Amniotic epithelial cell (primary cell): ENCODE results near the gene KLK8.
"Not testable (repeated sequence)": the region's sequence is repeated elsewhere in the genome, so short reads cannot be mapped to it uniquely, and the experiment has no call there.

Source experiments
- DNase-seq: peaks from one replicate; pipeline ENCODE4 v3.0.0-alpha.2; 2010; ENCODE audit warnings: low read depth

Gene KLK8

DNA sequence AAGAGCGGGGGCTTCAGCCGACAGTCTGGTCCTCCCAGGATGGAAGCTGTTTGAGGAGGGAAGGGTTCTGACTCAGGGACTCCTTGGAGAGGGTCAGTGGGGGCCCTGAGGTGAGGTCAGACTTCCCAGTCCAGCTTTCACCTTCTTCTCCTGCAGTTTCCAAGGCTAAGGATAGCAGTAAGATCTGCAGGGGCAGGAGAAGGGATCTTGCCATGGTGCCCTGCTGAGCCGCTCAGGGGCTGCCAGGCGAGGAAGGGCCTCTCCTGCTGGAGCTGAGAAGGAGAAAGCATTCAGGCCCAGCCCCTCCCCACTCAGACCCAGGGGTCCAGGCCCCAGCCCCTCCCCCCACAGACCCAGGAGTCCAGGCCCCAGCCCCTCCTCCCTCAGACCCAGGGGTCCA lies 19.2 kb downstream of the KLK8 start:
- DNase-seq: no peak

DNA sequence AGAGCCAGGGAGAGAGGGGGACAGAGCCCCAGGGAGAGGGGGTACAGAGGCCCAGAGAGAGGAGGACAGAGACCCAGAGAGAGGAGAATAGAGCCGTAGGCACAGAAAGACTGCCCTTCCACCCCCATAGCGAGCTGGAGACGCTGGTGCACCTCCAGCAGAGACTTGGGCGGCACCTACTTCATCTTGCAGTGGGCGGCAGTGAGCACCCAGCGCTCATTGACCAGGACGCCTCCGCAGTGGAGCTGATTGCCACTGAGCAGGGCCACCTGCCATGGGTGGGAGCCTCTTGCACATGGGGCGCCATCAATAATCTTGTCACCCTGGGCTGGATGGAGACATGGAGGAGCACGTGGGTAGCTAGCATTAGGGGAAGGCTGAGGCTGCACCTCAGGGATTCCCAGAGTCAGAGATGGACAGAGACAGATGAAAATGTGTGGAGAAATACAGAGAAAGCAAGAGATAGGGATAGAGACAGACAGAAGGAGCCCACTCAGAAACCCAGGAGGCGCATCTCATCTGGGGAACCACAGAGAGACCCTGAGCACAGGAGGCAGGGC lies 19.7 kb downstream of the KLK8 start:
- no peak for DNase-seq

DNA sequence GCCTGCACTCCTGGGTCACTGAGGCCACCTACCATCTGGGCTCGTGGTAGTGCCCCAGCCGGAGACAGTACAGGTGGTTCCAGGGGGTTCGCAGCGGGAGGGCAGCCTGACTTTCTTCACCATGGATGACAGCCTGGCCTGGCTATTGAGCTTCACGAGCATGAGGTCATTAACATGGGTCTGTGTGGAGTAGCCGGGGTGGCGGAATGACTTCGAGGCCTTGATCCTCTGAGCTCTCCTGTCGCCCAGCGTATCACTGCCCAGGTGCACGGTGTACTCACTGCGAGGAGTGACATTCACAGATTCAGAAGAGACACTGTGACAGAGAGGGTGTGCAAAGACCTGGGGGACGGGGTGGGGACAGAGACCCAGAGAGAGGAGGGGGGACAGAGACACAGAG lies 21.2 kb downstream of the KLK8 start:
- no peak for DNase-seq

DNA sequence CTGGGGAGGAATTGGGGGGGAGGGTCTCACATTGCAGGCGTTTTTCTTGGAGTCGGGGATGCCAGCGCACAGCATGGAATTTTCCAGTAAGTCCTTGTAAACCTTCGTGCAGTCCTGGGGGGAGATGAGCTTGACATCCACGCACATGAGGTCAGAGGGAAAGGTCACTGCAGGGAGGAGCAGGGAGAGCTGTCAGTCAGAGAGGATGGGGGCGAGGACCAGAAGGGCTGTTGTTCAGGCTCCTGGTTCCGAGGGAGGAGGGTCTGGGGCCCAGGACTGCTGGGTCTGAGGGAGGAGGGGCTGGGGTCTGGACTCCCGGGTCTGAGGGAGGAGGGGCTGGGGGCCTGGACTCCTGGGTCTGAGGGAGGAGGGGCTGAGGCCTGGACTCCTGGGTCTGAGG lies 21.6 kb downstream of the KLK8 start:
- no peak for DNase-seq

DNA sequence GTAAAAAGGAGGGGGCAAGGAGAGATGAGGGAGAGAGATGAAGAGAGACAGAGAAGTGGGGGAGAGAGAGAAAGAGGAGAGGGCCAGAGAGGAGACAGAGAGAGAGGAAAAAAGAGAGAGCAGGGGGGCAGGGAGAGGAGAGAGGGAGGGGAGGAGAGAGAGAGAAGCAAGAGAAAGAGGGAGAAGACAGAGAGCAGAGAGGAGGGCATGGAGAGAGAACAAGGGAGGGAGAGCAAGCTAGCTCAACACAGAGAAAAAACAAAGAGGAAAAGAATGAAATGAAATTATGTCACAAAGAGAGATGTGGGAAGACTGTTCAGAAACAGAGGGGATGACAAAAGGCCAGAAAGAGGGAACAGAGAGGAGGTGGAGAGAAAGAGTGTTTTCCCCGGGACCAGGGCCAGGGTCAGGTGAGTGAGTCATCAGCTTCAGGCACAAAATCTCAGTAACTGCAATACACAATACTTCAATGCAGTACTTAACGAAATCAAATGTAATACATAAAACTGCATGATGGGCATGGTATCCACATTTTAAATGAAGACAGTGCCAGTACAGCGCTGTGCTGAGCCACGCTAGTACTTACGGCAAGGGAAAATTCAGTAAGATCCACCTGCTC lies 22.5 kb downstream of the KLK8 start:
- DNase-seq: no peak

DNA sequence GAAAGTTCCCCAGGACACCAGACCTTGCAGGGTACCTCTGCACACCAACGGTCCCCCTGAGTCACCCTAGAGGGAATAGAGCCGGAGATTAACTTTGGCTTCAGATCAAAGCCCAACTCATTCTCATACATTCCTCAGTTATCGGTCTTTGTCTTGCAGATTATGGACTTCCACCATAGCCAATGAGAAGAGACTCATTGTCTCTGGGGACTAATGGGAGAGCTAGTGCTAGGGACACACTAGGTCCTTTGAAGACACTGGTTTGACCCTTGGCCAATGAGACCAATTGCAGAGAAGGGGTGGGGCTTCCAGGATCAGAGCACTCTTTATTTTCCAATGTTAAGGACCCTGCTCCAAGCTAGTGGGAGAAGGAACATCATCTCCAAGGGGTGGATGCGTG lies 23.8 kb downstream of the KLK8 start:
- DNase-seq: no peak

DNA sequence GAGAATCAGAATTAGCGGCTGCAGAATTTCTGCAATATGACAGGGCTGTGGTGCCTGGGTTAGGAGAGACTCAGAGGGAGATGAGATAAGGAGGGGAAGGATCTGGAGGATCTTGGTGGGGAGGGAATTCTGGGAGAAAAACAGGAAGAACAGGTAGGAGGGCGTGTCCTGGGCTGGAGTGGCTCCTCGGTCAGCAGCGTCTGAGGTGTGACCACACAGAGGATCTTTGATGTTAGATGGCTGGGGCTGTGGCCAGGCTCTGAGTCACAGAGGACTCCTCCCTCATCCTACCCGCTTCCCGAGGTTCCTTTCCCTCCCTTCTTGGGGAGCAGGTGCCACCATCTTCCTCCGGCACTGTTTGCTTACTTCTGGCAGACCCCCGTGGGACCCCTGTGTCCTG lies 25.6 kb downstream of the KLK8 start:
- DNase-seq: no peak

DNA sequence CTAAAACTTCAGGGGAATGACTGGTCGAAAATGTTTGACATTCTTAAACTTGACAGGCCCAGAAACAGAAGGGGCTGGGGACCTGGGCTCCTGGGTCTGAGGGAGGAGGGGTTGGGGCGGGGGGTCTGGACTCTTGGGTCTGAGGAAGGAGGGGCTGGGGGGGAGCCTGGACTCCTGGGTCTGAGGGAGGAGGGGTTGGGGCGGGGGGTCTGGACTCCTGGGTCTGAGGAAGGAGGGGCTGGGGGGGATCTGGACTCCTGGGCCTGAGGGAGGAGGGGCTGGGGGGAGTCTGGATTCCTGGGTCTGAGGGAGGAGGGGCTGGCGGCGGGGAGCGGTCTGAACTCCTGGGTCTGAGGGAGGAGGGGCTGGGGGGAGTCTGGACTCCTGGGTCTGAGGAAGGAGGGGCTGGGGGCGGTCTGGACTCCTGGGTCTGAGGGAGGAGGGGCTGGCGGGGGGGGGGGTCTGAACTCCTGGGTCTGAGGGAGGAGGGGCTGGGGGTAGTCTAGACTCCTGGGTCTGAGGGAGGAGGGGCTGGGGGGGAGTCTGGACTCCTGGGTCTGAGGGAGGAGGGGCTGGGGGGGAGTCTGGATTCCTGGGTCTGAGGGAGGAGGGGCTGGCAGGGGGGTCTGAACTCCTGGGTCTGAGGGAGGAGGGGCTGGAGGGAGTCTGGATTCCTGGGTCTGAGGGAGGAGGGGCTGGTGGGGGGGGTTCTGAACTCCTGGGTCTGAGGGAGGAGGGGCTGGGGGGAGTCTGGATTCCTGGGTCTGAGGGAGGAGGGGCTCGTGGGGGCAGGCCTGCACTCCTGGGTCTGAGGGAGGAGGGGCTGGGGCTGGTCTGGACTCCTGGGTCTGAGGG lies 26.5 kb downstream of the KLK8 start:
- no peak for DNase-seq

DNA sequence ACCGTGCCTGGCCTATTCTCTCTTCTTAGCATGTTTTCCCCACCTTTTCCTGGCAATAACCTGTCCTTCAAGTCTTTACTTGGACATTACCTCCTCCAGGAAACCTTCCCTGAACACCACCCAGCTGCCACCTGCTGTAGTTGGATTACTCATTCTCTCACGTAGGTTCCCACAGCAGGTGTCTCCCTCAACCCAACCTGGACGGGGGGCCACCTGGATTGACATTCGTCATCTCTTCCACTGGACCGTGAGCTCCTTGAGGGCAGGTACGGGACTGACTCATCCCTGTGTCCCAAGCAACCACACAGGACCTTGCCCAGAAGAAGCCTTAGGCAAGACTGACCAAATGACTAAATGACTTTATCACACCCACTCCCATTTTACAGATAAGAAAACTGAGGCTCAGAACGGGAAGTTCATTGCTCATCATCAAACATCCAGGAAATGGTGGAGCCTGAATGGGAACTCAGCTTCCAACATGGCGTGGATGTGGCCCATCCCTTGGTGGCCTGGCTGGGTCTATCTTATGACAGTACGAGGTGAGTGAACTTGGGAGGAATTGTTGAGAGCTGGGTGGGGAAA lies 28.5 kb downstream of the KLK8 start:
- no peak for DNase-seq

DNA sequence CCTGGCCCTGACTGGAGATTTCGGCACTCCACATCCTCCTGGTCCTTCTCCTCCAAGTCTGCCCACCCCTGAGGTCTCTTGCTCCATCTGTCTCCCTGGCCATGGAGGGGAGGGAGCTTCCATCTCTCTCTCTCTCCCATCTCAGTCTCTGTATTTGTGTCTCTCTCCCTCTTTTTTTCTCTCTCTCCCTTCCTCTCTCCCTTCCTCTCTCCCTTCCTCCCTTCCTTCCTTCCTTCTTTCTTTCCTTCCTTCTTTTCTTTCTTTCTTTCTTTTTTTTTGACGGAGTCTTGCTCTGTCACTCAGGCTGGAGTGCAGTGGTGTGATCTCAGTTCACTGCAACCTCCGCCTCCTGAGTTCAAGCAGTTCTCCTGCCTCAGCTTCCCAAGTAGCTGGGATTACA lies 31.6 kb downstream of the KLK8 start:
- not testable (repeated sequence) for DNase-seq

DNA sequence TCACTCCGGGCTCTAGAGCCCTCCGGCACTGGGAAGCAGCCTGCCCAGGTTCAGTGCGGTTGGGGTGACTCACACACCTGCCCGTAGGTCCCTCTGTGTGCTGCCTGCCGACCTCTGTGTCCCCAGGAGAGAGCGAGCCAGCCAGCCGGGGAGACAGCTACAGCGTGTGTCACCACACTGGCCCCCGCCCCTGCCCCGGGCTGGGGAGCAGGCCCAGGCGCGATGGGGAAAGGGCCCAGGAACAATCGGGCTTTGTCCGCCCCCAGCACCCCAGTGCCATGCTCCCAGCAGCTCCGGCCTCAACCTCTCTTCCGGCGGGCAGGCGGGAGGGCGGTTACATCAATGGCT lies 32.0 kb downstream of the KLK8 start, which contains the start of gene KLK6:
Gene KLK6, minus strand, starts transcription at position 179 of the 348 bp plus-strand sequence. CDS start 1,487 bp downstream, outside the sequence.
- DNase-seq: no peak

DNA sequence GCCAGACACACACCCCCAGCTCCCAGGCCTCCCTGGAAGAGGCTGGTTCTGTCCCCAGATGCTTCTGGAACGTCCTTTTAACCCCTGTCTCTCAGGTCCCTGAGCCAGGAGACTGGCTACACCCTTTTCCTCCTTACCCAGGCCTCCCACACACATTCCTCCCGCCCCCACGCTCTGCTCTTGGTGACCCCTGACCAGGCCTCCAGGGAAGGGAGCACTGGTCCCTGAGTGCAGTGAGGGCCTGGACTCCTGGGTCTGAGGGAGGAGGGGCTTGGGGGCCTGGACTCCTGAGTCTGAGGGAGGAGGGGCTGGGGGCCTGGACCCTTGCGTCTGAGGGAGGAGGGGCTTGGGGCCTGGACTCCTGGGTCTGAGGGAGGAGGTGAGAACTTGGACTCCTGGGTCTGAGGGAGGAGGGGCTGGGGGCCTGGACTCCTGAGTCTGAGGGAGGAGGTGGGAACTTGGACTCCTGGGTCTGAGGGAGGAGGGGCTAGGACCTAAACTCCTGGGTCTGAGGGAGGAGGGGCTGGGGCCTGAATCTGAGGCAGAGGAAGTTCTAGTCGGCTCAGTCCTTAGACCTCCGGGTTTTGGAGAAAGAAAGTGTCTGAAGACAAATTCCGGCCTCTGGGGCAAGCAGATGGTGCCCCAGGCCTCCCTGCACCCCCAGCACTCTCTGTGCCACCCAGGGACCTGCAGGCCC lies 32.5 kb downstream of the KLK8 start:
- no peak for DNase-seq

DNA sequence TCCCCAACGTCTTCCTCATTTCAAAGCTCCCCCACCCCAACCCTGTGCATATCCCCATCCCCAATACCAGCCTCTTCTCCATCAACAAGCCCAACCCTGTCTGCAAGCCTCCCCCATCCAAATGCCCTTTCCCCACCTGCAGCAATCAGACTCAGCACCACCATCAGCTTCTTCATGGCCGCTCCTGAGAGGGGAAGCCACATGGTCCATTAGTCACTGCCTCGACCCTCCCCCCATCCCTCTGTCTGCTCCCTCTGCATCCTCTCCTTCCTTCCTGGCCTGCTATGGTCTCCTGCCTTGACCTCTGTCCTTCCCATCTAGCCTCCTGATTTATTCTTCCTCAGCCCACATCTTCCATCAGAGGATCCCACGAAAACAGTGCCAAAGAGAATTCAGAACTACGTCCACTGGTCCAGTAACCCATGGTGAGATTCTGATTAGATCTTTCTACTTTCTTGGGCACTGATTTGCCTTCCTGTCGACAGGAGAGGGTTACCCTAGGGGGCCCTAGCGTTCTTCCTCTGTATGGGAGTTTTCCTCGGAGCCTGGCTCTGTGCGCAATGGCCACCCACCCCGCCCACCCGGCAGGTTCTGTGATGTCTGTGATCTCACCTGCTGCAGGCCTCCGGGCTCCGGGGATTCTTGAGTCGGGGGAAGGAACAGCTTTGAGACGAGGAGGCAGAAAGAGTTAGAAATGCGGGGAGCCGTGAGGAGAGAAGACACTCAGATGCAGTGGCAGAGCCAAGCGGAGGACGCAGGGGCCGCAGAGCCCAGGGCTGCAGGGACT lies 33.3 kb downstream of the KLK8 start:
- DNase-seq: no peak

DNA sequence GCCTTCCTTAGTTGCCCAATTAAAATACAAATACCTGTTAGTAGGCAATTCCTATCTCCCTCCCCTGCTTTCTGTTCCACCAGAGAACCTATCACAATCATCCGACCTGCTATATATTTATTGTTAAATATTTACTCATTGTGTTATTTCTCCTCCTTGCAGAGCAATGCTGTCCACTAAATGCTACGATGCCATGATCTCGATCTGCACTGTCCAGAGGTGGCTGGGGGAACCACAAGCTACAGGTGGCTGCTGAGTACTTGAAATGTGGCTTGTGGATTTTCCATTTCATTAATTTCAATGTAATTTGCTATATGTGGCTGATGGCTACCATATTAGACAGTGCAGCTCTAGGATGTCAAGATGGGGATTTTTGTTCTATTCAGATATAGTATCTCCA lies 37.1 kb downstream of the KLK8 start:
- no peak for DNase-seq

DNA sequence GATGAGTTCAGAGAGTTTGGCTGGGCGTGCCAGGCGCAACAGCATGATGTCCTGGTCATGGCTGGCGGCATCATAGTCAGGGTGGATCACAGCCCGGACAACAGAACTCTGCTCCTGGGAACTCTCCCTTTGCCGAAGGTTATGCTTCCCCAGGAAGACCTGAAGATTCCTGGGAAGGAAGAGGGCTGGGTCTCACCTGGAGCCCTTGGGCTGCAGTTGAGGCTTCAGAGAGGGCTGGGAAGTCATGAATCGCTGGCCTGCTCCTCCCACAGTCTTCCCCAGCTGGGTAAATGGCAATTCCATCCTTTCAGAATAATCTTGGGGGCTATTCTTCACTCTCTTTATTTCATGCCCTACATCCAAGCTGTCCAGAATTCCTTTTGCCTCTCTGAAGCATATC lies 38.0 kb downstream of the KLK8 start:
- no peak for DNase-seq

DNA sequence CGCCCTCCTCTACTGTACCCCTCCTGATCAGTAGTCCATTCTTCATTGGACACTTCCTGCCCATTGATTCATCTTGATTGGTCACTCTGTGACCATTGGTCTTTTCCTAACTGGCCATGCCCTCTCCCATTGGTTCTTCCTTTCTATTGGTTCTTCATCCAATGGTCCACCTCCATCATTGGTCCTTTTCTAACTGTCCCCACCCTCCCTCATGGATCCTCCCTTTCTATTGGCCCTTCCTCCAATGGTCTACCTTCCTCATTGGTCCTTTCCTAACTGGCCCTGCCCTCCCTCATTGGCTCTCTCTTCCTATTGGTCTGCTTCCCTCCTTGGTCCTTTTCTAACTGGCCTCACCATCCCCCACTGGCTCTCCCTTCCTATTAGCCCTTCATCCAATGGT lies 39.2 kb downstream of the KLK8 start:
- DNase-seq: no peak

DNA sequence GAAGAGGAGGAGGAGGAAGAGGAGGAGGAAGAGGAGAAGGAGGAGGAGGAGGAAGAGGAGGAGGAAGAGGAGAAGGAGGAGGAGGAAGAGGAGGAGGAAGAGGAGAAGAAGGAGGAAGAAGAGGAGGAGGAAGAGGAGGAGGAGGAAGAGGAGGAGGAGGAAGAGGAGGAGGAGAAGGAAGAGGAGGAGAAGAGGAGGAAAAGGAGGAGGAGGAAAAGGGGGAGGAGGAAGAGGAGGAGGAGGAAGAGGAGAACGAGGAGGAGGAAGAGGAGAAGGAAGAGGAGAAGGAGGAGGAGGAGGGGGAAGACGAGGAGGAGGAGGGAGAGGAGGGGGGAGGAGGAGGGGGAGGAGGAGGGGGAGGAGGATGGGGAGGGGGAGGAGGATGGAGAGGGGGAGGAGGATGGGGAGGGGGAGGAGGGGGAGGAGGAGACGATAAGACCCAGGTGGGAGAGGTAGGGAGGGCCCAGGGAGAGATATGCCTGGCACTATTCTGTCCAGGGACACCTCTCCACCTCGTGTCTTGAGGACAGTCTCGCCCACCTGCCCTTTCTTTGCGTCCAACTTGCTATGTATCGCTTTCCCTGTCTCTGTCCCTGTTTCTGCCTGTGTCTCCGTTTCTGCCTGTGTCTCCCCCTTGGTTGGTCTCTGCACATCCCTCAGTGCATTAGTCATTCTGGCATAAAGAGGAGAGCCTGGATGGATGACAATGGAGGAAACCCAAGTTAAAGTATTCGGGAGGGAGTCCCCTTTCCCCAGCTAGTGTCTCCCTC lies 41.5 kb downstream of the KLK8 start:
- no peak for DNase-seq

DNA sequence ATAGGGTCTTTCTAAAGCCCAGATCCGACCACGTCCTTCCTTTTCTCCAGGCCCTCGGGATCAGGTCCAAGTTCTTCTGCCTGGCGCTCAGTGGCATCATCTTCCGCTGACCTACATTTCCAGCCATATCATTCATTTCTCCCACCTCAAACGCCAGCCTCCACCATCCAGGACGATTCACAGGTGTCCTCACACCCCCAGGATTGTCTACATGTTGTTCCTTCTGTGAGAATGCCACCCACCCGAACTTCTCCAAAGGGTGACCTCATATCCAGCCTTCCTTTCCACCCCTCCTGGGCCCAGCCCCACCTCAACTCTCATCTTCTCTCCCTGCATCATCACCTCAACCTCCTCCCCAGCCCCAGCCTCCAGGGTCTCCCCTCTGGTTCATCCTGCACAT lies 43.8 kb downstream of the KLK8 start:
- DNase-seq: no peak

DNA sequence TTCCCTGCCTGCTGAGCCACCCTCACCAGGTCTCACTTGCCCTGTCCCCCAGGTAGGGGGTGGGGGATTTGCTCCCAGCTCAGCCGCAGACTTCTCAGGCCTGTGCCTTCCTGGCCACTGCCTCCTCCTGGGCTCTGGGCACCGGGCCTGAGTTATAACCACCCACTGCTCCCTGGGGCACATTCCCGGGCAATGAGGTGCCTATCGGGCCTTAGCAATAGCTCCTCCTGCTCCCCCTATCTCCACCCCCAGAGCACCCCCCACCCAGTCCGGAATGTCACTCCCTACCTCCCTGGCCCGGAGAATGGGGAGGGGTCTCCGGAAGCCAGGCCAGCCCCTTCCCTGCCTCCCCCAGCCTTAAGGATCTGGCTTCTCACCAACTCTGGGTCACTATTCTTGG lies 48.5 kb downstream of the KLK8 start, which contains the start of gene KLK5:
Gene KLK5, minus strand, starts transcription at position 129 of the 400 bp plus-strand sequence. CDS start 381 bp downstream, outside the sequence.
- DNase-seq: no peak

DNA sequence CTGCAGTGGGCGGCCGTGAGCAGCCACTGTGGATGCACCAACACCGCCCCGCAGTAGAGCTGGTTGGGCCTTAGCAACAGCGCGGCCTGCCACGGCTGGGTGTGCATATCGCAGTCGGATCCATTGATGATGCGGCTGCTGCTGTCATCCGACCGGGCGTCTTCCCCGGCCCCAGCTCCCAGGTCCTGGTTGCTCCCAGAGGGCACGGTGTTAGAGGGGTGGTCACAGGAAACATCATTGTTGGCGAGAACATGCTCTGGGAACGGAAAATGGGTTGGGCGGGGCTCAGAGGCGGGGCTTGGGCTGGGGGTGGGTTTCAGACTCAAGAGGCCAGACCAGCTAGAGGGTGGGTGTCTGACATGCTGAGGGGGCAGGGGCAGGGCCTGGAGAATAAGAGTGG lies 51.5 kb downstream of the KLK8 start:
- DNase-seq: no peak

DNA sequence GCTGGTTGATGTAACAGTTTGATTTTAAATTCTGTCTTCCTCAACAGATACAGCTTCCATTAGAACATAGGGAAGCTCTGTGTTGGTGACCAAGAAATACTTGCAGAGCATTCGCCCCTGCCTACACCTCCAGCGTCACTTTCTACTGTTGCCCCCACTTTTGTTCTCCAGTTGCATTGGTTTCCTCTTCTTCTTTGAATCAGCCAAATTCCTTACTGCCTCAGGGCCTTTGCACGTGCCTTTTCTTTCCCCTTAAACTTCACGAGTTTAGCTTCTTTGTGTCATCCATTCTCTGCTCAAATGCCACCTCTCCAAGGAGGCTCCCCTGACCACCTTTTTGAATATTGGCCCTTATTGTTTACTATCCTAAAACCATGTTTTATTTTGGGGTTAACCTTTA lies 54.3 kb downstream of the KLK8 start:
- no peak for DNase-seq
